Liver (tissue), 3 donors: Measurements from ENCODE around the gene GLIS1.

ENCODE experiments used
- RXRA ChIP-seq, 2 donors: IDR thresholded peaks; 2 replicates each; pipeline ENCODE4 v1.6.1; 2017 to 2018; ENCODE audit warnings: antibody characterized with exemption in 2 of 2, mild to moderate bottlenecking in 1 of 2
- TF ChIP-seq, protein P1 (sequence below): fragments of 150-350 bp; IDR thresholded peaks from 2 replicates; pipeline ENCODE4 v1.5.1; 2017; ENCODE audit warnings: improper control_type of control experiment, low read depth, low read length; ENCODE audit not compliant: missing input control
- donor health status: healthy.
- donor health status: healthy.

GRCh38 chr1:53580009-53580400, 159.0 kb downstream of the GLIS1 start:
- TF ChIP-seq RXRA (IDR thresholded peaks at IDR 0.05), result no peak
- TF ChIP-seq, protein P1, sequence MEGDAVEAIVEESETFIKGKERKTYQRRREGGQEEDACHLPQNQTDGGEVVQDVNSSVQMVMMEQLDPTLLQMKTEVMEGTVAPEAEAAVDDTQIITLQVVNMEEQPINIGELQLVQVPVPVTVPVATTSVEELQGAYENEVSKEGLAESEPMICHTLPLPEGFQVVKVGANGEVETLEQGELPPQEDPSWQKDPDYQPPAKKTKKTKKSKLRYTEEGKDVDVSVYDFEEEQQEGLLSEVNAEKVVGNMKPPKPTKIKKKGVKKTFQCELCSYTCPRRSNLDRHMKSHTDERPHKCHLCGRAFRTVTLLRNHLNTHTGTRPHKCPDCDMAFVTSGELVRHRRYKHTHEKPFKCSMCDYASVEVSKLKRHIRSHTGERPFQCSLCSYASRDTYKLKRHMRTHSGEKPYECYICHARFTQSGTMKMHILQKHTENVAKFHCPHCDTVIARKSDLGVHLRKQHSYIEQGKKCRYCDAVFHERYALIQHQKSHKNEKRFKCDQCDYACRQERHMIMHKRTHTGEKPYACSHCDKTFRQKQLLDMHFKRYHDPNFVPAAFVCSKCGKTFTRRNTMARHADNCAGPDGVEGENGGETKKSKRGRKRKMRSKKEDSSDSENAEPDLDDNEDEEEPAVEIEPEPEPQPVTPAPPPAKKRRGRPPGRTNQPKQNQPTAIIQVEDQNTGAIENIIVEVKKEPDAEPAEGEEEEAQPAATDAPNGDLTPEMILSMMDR, result no peak
